K562 (cell line): Measurements from ENCODE around the gene RHOBTB3. TPM values are rescaled to one million over a fixed set of nuclear protein-coding genes. Genes with fewer than 3 reads are reported as not detected.

Experiments
- ARHGAP35 ChIP-seq: fragments of 450-650 bp; IDR thresholded peaks from 2 replicates; pipeline ENCODE4 v1.6.1; 2018; ENCODE audit not compliant: partially characterized antibody
- DNMT1 ChIP-seq: fragments of 450-650 bp; IDR thresholded peaks from 2 replicates; pipeline ENCODE4 v1.6.1; 2016; ENCODE audit warnings: antibody characterized with exemption, mild to moderate bottlenecking
- GABPB2 ChIP-seq: fragments of 250-450 bp; sonication (Bioruptor Pico); conservative IDR thresholded peaks from 2 replicates; pipeline ENCODE4 v1.5.1; 2021; ENCODE audit warnings: mild to moderate bottlenecking
- HMBOX1 ChIP-seq: sonication (generic); IDR thresholded peaks from 2 replicates; pipeline ENCODE4 v1.6.1; 2016
- HOMEZ ChIP-seq: fragments of 250-450 bp; sonication (Bioruptor Pico); IDR thresholded peaks from 2 replicates; pipeline ENCODE4 v1.4.0; 2020; ENCODE audit warnings: mild to moderate bottlenecking, moderate library complexity
- PKNOX1 ChIP-seq: fragments of 450-650 bp; IDR thresholded peaks from 2 replicates; pipeline ENCODE4 v1.6.1; 2016
- RBBP5 ChIP-seq: fragments of 200-600 bp; sonication (generic); IDR thresholded peaks from 2 replicates; pipeline ENCODE4 v1.6.1; 2012; ENCODE audit warnings: borderline replicate concordance, mild to moderate bottlenecking, low read length, control low read depth, inconsistent platforms; ENCODE audit not compliant: insufficient read depth, poor library complexity, severe bottlenecking
- RBM14 ChIP-seq: fragments of 200-400 bp; formaldehyde crosslinking; IDR thresholded peaks from 2 replicates; pipeline ENCODE4 v1.6.1; 2018; ENCODE audit warnings: low read depth, mild to moderate bottlenecking, low read length, moderate library complexity, borderline replicate concordance; ENCODE audit not compliant: insufficient read depth
- RBM34 ChIP-seq: fragments of 200-400 bp; formaldehyde crosslinking; IDR thresholded peaks from 2 replicates; pipeline ENCODE4 v1.6.1; 2018; ENCODE audit warnings: low read length, borderline replicate concordance; ENCODE audit not compliant: insufficient read depth
- TEAD1 ChIP-seq, 2 experiments: fragments of 450-650 bp in 1 of 2; sonication (generic) in 1 of 2; formaldehyde crosslinking; IDR thresholded peaks; 2 replicates each; pipeline versions ENCODE4 v1.4.0 to v1.8.0; 2020 to 2022; ENCODE audit warnings: mild to moderate bottlenecking in 2 of 2, missing genetic modification reagents in 1 of 2
- TOE1 ChIP-seq, 2 experiments: fragments of 450-650 bp in 1 of 2; sonication (generic) in 1 of 2; formaldehyde crosslinking in 1 of 2; IDR thresholded peaks; 2 replicates each; pipeline versions ENCODE4 v1.7.1 to v1.8.0; 2016 to 2022; ENCODE audit warnings: borderline replicate concordance in 2 of 2, mild to moderate bottlenecking in 2 of 2, antibody characterized with exemption in 1 of 2, inconsistent platforms in 1 of 2, low read depth in 1 of 2, missing genetic modification reagents in 1 of 2, moderate library complexity in 1 of 2
- USF1 ChIP-seq: sonication (generic); formaldehyde crosslinking; IDR thresholded peaks from 2 replicates; pipeline ENCODE4 v1.9.0; 2022; ENCODE audit warnings: mild to moderate bottlenecking, missing genetic modification reagents
- ZNF134 ChIP-seq: fragments of 250-450 bp; sonication (Bioruptor Pico); conservative IDR thresholded peaks from 2 replicates; pipeline ENCODE4 v1.4.0; 2020
- ZNF239 ChIP-seq: fragments of 250-450 bp; sonication (Bioruptor Pico); IDR thresholded peaks from 2 replicates; pipeline ENCODE4 v1.4.0; 2020; ENCODE audit warnings: mild to moderate bottlenecking
- ZNF717 ChIP-seq: fragments of 250-450 bp; sonication (Bioruptor Pico); IDR thresholded peaks from 2 replicates; pipeline ENCODE4 v1.5.0; 2021
- ZNF785 ChIP-seq: fragments of 250-450 bp; sonication (Bioruptor Pico); IDR thresholded peaks from 2 replicates; pipeline ENCODE4 v1.4.0; 2020; ENCODE audit warnings: mild to moderate bottlenecking
- polyA plus RNA-seq, 8 experiments: library from polyadenylated mRNA; depleted of rRNA in 4 of 8; stranded (reverse) in 5 of 8; unstranded in 3 of 8; fragments of >200 nt; fragmentation: Nextera tagmentation in 2 of 8; fragmentation: Illumina TruSeq in 1 of 8; extraction: Ambion mirVana in 2 of 8; extraction: Trizol in 1 of 8; gene quantifications; 2 replicates each; pipeline versions ENCODE4 v1.2.1 to v1.2.3, GENCODE V29; 2011 to 2014; ENCODE audit warnings: inconsistent platforms in 1 of 8, missing spikeins in 1 of 8
- total RNA-seq, 7 experiments: library from RNA; depleted of rRNA in 6 of 7; stranded (reverse); fragments of >200 nt in 6 of 7; fragmentation: Illumina TruSeq in 2 of 7; extraction: Trizol in 2 of 7; gene quantifications; 2 replicates each; pipeline versions ENCODE4 v1.2.1 to v1.2.3, GENCODE V29; 2011 to 2021; ENCODE audit warnings: low replicate concordance in 1 of 7
- TF ChIP-seq, protein P1 (sequence below): fragments of 450-650 bp; IDR thresholded peaks from 2 replicates; pipeline ENCODE4 v1.7.0; 2016; ENCODE audit warnings: borderline replicate concordance
- TF ChIP-seq, protein P2 (sequence below): fragments of 250-450 bp; sonication (Bioruptor Pico); IDR thresholded peaks from 2 replicates; pipeline ENCODE4 v1.6.1; 2021; ENCODE audit warnings: mild to moderate bottlenecking
- TF ChIP-seq, protein P3 (sequence below), 3 experiments: fragments of 200-800 bp in 1 of 3; sonication (Bioruptor generic) in 1 of 3; sonication (generic) in 1 of 3; formaldehyde crosslinking in 1 of 3; IDR thresholded peaks; 2 replicates each; pipeline versions ENCODE4 v1.6.1 to v1.8.0; 2016 to 2022; ENCODE audit warnings: mild to moderate bottlenecking in 2 of 3, missing compliant biosample characterization in 2 of 3, missing genetic modification characterization in 2 of 3, missing genetic modification reagents in 1 of 3

RHOBTB3 gene
- total and polyA plus RNA-seq, 9 of the 15 experiments (the other 6 are each of a cell fraction or from before 2014, with no cell fraction given): 39.7 to 143 (median 115) TPM

DNA sequence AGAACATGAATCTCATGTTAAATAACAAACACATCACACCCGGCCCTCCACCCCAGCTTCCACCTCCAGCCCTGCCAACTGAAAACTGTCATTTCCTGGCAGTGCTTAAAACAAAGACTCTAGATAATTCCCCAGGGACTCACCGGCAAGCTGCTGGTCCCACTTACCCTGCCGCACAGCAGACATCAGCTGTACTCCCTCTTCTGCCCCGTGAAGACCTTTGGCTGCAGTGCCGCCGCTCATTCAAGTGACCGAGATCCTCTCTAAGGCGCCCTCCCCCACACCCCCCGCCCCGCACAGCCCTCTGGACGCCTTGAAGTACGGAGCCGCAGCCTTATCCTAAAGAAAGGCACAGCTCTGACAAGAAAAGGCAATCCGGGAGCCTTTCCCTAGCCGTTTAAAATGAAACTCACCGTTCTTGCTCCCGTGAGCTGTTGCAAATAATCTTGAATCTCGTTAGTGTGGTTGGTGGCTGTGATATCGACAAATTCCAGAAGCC, 91.0 kb downstream of the RHOBTB3 start (continued):
- no peak for TF ChIP-seq HOMEZ
- no peak for TF ChIP-seq HMBOX1
- 0 out of 2 replicates have a peak, but pooled peaks have one; percentile 13 for TF ChIP-seq TOE1 (IDR thresholded peaks at IDR 0.05; ENCODE audit: borderline replicate concordance)
- no peak for TF ChIP-seq TOE1 (CRISPR knock-in tag; IDR thresholded peaks at IDR 0.05; ENCODE audit: borderline replicate concordance, low read depth)
- TF ChIP-seq, protein P1, sequence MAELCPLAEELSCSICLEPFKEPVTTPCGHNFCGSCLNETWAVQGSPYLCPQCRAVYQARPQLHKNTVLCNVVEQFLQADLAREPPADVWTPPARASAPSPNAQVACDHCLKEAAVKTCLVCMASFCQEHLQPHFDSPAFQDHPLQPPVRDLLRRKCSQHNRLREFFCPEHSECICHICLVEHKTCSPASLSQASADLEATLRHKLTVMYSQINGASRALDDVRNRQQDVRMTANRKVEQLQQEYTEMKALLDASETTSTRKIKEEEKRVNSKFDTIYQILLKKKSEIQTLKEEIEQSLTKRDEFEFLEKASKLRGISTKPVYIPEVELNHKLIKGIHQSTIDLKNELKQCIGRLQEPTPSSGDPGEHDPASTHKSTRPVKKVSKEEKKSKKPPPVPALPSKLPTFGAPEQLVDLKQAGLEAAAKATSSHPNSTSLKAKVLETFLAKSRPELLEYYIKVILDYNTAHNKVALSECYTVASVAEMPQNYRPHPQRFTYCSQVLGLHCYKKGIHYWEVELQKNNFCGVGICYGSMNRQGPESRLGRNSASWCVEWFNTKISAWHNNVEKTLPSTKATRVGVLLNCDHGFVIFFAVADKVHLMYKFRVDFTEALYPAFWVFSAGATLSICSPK: no peak
- TF ChIP-seq PKNOX1: peak; percentile 20; the same call in 1 of the 2 replicates
- no peak for TF ChIP-seq RBM34
- TF ChIP-seq ZNF134 (CRISPR knock-in tag): no peak
- TF ChIP-seq, protein P2, sequence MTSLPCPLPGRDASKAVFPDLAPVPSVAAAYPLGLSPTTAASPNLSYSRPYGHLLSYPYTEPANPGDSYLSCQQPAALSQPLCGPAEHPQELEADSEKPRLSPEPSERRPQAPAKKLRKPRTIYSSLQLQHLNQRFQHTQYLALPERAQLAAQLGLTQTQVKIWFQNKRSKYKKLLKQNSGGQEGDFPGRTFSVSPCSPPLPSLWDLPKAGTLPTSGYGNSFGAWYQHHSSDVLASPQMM: no peak
- TF ChIP-seq, protein P3, sequence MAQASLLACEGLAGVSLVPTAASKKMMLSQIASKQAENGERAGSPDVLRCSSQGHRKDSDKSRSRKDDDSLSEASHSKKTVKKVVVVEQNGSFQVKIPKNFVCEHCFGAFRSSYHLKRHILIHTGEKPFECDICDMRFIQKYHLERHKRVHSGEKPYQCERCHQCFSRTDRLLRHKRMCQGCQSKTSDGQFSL (CRISPR knock-in tag; IDR thresholded peaks at IDR 0.05): no peak
- TF ChIP-seq, protein P3 (tag; IDR thresholded peaks at IDR 0.05): no peak
- TF ChIP-seq ZNF239: no peak
- no peak for TF ChIP-seq DNMT1
- TF ChIP-seq TEAD1 (CRISPR knock-in tag; IDR thresholded peaks at IDR 0.05): 0 out of 4 replicates have a peak, but pooled peaks of 1 of the 2 experiments have one; percentile 67
- no peak for TF ChIP-seq ARHGAP35
- no peak for TF ChIP-seq GABPB2
- TF ChIP-seq ZNF785 (CRISPR knock-in tag): no peak
- no peak for TF ChIP-seq ZNF717
- no peak for TF ChIP-seq USF1 (CRISPR knock-in tag)
- no peak for TF ChIP-seq RBM14
- TF ChIP-seq RBBP5: peak; percentile 33
